Measurements from ENCODE around the gene SGCD.

DNA sequence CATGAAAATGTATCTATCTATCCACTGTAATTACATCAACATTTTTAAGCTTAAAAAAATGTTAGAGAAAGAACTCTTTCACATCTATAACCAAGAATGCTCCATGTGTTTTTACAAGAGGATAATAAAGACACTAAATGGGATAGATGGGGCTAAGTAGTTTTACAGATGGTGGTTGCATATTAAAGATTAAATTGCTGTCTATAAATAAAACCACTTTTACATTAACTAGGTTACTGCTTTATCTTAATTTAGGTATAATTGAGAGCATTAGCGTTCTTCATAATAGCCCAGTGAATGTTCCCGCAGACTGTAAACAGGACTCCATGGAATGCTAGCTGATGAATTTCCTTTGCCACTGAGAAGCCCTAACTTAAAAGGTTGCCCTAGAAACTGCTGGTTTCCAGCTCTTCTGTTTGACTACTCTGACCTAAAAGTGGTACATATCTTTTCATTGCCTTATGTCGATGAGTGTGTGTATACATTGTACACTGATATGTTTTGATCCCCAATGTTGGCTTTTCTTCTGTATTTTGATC lies 117.9 kb downstream of the SGCD start:
- TF ChIP-seq, protein P1, sequence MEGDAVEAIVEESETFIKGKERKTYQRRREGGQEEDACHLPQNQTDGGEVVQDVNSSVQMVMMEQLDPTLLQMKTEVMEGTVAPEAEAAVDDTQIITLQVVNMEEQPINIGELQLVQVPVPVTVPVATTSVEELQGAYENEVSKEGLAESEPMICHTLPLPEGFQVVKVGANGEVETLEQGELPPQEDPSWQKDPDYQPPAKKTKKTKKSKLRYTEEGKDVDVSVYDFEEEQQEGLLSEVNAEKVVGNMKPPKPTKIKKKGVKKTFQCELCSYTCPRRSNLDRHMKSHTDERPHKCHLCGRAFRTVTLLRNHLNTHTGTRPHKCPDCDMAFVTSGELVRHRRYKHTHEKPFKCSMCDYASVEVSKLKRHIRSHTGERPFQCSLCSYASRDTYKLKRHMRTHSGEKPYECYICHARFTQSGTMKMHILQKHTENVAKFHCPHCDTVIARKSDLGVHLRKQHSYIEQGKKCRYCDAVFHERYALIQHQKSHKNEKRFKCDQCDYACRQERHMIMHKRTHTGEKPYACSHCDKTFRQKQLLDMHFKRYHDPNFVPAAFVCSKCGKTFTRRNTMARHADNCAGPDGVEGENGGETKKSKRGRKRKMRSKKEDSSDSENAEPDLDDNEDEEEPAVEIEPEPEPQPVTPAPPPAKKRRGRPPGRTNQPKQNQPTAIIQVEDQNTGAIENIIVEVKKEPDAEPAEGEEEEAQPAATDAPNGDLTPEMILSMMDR (IDR thresholded peaks at IDR 0.05) = no peak
- no peak for TF ChIP-seq POLR2A (IDR thresholded peaks at IDR 0.05; ENCODE audit: low read depth)
